Kasumi-1 (cell line): ENCODE measurements around the gene LRRC75B.
A peak's percentile ranks its signal among the peaks of the same experiment; 100 is the strongest.

Experiments used
- DNase-seq, 2 experiments: peaks; one replicate each; lab custom pipeline; 2025; lab: John Stamatoyannopoulos, UW

Gene LRRC75B

GRCh38 chr22:24585461-24585860 is 7.4 kb downstream of the LRRC75B start:
- no peak for DNase-seq

GRCh38 chr22:24584871-24585411 is 7.9 kb downstream of the LRRC75B start:
- DNase-seq = no peak

GRCh38 chr22:24584166-24584790 is 8.6 kb downstream of the LRRC75B start:
- no peak for DNase-seq

GRCh38 chr22:24583221-24584165 is 9.4 kb downstream of the LRRC75B start:
- no peak for DNase-seq

- no peak for DNase-seq
Measured at GRCh38 chr22:24582056-24582814, 10.6 kb downstream of the LRRC75B start.

- DNase-seq = no peak
Measured at GRCh38 chr22:24580276-24580675, 12.6 kb downstream of the LRRC75B start.

GRCh38 chr22:24579258-24579601 is 13.6 kb downstream of the LRRC75B start:
- DNase-seq = no peak

- no peak for DNase-seq
Measured at GRCh38 chr22:24578355-24579257, 14.3 kb downstream of the LRRC75B start.

GRCh38 chr22:24576778-24577177 is 16.1 kb downstream of the LRRC75B start:
- no peak for DNase-seq

- no peak for DNase-seq
Measured at GRCh38 chr22:24571266-24571665, 21.6 kb downstream of the LRRC75B start.

- no peak for DNase-seq
Measured at GRCh38 chr22:24567668-24568067, 25.2 kb downstream of the LRRC75B start.

GRCh38 chr22:24566899-24567511 is 25.9 kb downstream of the LRRC75B start:
- no peak for DNase-seq

GRCh38 chr22:24565077-24565476 is 27.8 kb downstream of the LRRC75B start:
- DNase-seq = no peak

GRCh38 chr22:24564376-24565058 is 28.4 kb downstream of the LRRC75B start:
- no peak for DNase-seq

- no peak for DNase-seq
Measured at GRCh38 chr22:24563246-24563645, 29.6 kb downstream of the LRRC75B start.

- DNase-seq = no peak
Measured at GRCh38 chr22:24559471-24559870, 33.4 kb downstream of the LRRC75B start.

- peak; percentile 95 for DNase-seq
Measured at GRCh38 chr22:24555165-24556039, 37.5 kb downstream of the LRRC75B start, which contains the start of gene SNRPD3. TSS of gene SNRPD3 (plus strand) at chr22:24555999. CDS start at chr22:24557675, 1,676 bp downstream.

GRCh38 chr22:24554313-24555164 is 38.3 kb downstream of the LRRC75B start, which contains the start of gene GUCD1:
TSS of gene GUCD1 (minus strand) at chr22:24555138. CDS start at chr22:24554991, 147 bp downstream.
- DNase-seq = peak in 1 of 2 experiments; percentile 31
